ENCODE results near the gene G3BP1.

G3BP1 gene

DNA sequence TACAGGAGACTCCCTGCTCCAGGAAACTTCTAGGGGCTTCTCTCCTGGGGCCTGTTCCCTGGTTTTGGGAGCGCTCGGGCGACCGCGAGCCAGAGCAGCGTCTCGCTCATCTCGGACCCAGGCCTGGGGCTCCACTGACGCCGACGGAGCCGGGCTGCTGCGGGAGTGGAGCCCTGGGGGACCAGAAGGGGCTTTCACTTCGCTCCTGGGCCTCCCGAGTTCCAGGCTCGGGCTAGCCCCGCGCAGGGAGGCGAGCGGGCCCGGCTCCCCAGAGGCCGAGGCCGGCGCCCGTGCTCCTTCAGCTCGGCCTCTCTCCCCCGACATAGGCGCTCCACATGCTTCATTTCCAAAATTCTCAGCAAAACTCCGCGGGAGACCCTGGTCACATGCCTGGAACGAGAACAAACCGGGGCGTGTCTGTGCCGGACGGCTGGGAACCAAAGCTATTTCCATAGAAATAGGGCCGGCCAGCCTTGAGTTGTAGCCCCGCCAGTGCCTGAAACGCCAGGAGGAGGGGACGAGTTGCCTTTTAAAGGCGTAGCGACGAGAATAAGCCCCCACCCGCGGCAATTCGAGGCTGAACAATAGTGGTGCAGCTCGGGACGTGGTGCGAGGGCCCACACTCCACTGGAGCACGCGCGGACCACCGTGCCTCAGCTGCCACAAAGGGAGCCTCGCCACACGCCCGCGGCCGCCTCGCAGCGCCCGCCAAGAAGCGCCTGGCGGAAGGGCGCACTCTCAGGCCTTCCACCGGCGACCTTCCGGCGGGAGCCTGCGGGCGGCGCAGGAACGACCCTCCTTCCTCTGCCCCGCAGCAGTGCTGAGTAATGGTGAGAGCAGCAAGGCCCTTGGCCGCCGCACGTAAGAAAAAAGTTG, 1.1 kb upstream of the G3BP1 start:
- TF ChIP-seq REST (IDR thresholded peaks at IDR 0.05; ENCODE audit: low read depth): no peak
- TF ChIP-seq USF1 (IDR thresholded peaks at IDR 0.05): peak; percentile 67

DNA sequence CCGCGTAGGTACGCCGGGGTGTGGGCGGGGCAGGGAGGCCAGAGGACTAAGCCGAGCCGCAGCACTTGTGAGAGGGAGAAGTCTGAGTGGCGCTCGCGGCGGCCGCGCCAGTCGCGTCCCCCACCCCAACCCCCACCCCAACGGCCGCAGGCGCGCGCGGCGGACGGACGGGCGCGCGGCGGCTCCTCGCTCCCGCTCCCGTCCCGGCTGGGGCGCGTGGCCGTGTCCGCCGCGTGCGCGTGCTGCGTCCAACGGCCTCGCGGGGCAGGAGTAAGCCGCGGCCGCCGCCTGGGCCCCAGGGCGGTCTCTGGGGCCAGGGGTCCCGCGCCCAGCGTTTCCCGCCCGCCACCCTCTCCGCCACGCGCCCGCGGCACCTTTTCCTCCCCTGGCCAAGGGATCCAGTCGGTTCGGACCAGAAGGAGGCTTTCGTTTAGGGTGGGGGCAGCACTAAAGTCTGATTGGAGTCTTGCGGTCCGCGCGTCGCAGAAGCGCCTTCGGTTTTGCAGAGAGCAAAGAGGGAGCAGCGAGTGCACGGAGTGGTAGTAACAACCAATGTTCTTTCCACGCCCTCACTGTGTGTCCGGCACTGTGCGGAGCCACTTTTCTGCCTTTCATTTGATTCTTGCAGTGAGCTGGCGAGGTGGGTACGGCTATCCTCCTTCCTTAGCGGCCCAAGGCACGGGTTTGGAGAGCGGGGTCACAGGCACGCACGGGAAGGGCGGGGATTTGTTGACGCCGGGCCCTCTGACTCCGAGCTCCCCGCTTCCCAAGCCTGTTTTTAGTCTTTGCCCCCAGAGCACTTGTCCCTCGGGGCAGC, 483 bp downstream of the G3BP1 start:
- no peak for TF ChIP-seq USF1 (IDR thresholded peaks at IDR 0.05)
- TF ChIP-seq MAX (IDR thresholded peaks at IDR 0.05): peak; percentile 47; the same call in 1 of the 2 replicates

DNA sequence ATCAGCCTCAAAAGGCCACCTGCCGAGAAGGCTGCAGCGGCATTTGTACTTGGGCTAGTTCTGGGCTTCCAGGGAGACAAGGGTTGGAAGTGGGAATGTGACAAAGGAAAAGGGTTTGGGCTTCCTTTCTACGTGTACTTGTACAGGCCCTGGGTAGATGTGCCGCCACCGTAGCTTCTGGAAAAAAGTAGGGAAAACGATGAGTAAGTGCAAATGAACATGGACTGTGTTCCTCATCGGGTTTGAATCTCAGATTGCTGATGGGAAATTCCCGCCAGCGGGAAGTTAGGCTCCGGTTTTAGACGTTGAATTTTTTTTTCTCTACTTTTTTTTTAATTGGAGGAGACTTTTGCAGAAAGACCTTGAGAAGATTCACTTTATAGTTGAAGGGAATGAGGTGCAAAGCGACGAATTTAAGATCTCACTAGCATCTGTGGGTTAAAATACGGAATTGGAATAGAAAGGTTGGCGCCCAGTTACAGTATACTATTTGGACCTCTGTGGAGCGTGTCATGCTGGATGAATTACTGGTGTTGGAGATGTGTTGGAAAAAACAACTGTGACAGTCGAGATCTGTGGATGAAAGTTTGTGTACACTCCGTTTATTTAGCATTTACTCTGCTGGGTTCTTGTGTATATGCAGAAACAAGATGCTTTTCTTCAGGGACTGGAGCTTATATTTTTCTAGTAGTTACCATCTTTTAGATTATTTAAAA, 1.2 kb downstream of the G3BP1 start:
- TF ChIP-seq EGR1 (IDR thresholded peaks at IDR 0.05): no peak
- no peak for TF ChIP-seq YY1 (IDR thresholded peaks at IDR 0.05; ENCODE audit: low read depth)
- TF ChIP-seq TCF12 (IDR thresholded peaks at IDR 0.05; ENCODE audit: low read depth): no peak

- TF ChIP-seq YY1 (IDR thresholded peaks at IDR 0.05; ENCODE audit: low read depth) (no peak), MAX (IDR thresholded peaks at IDR 0.05) (no peak), ZBTB7A (IDR thresholded peaks at IDR 0.05; ENCODE audit: low read depth) (no peak)
Measured at GRCh38 chr5:151773951-151774350, 2.2 kb downstream of the G3BP1 start.

DNA sequence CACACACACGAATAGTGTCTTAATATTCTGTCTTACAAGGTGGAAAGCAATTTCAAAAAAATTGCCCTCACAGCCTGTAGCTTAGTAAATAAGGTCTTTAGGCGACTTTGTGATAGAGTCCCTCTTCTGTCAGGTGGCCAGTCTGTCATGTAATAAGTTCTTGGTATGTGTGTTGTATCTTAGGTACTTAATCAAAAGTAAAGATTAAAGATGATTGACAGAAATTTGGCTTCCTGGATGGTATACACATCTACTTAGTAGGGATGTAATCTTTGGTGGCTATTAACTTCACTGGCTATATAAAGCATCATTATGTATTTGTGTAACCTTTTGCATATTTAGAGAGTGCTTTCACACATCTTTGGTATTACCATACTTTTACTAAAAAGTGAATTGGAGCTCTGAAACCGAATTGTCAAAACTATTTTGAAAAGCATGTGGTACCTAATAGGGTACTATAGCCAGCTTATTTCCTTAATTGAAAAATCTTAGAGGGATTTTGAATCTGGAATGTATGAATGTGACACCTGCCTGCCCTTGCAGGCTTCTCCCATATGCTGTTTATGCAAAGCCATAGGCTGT, 3.4 kb downstream of the G3BP1 start:
- no peak for TF ChIP-seq CREB1 (IDR thresholded peaks at IDR 0.05; ENCODE audit: low read depth)
- TF ChIP-seq REST (IDR thresholded peaks at IDR 0.05; ENCODE audit: low read depth): no peak
- no peak for TF ChIP-seq YY1 (IDR thresholded peaks at IDR 0.05; ENCODE audit: low read depth)
- no peak for TF ChIP-seq EP300 (IDR thresholded peaks at IDR 0.05; ENCODE audit: borderline replicate concordance)
- TF ChIP-seq TEAD4 (IDR thresholded peaks at IDR 0.05): no peak
- TF ChIP-seq CEBPB (IDR thresholded peaks at IDR 0.05): no peak
- TF ChIP-seq EGR1 (IDR thresholded peaks at IDR 0.05): no peak
- TF ChIP-seq MAX (IDR thresholded peaks at IDR 0.05): no peak
- TF ChIP-seq TCF12 (IDR thresholded peaks at IDR 0.05; ENCODE audit: low read depth): no peak
- no peak for TF ChIP-seq TAF1 (IDR thresholded peaks at IDR 0.05; ENCODE audit: low read depth)
- no peak for TF ChIP-seq NFIC (IDR thresholded peaks at IDR 0.05)

DNA sequence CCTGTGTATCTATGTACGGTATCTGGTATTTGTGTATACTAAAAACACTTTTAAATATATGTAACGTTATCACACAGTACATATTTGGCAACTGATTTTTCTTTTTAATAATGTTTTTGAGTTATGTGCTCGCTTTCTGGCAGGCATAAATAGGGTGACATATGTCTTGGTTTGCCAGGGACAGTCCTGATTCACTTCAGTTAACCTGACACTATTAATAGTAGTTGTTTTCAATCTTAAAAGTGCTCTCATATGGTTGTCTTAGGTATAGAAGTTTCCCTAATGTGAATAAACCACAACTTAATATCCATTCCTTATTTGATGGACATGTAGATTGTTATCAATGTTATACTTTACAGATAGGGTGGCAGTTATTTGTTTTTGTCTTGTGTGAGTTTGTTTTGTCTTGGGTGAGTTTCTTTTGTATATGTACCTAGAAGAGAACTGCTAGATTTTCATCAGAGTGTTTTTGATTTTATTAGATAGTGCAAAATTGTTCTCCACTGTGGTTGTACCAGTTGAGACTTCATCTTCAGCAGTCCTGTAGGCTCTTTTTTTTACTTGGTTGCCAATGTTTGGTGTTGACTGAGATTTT, 7.9 kb downstream of the G3BP1 start:
- TF ChIP-seq USF1 (IDR thresholded peaks at IDR 0.05) (no peak), CREB1 (IDR thresholded peaks at IDR 0.05; ENCODE audit: low read depth) (no peak), REST (IDR thresholded peaks at IDR 0.05; ENCODE audit: low read depth) (no peak), EGR1 (IDR thresholded peaks at IDR 0.05) (no peak), YY1 (IDR thresholded peaks at IDR 0.05; ENCODE audit: low read depth) (no peak), CEBPB (IDR thresholded peaks at IDR 0.05) (no peak), TEAD4 (IDR thresholded peaks at IDR 0.05) (no peak), RAD21 (IDR thresholded peaks at IDR 0.05; ENCODE audit: low read depth) (no peak), ZBTB7A (IDR thresholded peaks at IDR 0.05; ENCODE audit: low read depth) (no peak), NFIC (IDR thresholded peaks at IDR 0.05) (no peak), FOXM1 (IDR thresholded peaks at IDR 0.05; ENCODE audit: borderline replicate concordance, low read depth) (no peak), TAF1 (IDR thresholded peaks at IDR 0.05; ENCODE audit: low read depth) (no peak), MAX (IDR thresholded peaks at IDR 0.05) (no peak), EP300 (IDR thresholded peaks at IDR 0.05; ENCODE audit: borderline replicate concordance) (no peak), TCF12 (IDR thresholded peaks at IDR 0.05; ENCODE audit: low read depth) (no peak)

Measured in Ishikawa (cell line).